Mesothelial cell of epicardium (in vitro differentiated cells): Measurements from ENCODE around the gene ENDOG. TPM values are rescaled to one million over a fixed set of nuclear protein-coding genes. Genes with fewer than 3 reads are reported as not detected.

Source experiments
- DNase-seq, 2 experiments: peaks; one replicate each; pipeline ENCODE4 v3.0.0; 2021; ENCODE audit warnings: low spot score in 2 of 2; ENCODE audit not compliant: unreplicated experiment in 2 of 2
- H3K27ac Mint-ChIP-seq: 2 replicates; pipeline ENCODE4 v1.8.0; 2021; ENCODE audit warnings: mixed read lengths
- H3K27me3 Mint-ChIP-seq: 2 replicates; pipeline ENCODE4 v1.8.0; 2021; ENCODE audit warnings: low read depth, mixed read lengths
- H3K36me3 Mint-ChIP-seq: 2 replicates; pipeline ENCODE4 v1.8.0; 2021; ENCODE audit warnings: mixed read lengths
- H3K4me1 Mint-ChIP-seq: 2 replicates; pipeline ENCODE4 v1.8.0; 2021; ENCODE audit warnings: mixed read lengths
- H3K4me3 Mint-ChIP-seq: 2 replicates; pipeline ENCODE4 v1.8.0; 2021; ENCODE audit warnings: mild to moderate bottlenecking, moderate library complexity, mixed read lengths
- H3K9me3 Mint-ChIP-seq: 2 replicates; pipeline ENCODE4 v1.8.0; 2021; ENCODE audit warnings: mixed read lengths
- CTCF ChIP-seq: fragments of 200-600 bp; sonication (generic); IDR thresholded peaks from one replicate; pipeline ENCODE4 v1.5.0; 2021; ENCODE audit warnings: antibody characterized with exemption; ENCODE audit not compliant: unreplicated experiment
- total RNA-seq: library from RNA; stranded (reverse); gene quantifications from 3 replicates; pipeline ENCODE4 v1.2.1, GENCODE V29; 2021

ENDOG gene
- total RNA-seq, 1 donor from 2014 or later: 9.8 TPM

GRCh38 chr9:128805661-128806060, 12.6 kb upstream of the ENDOG start:
- H3K36me3 Mint-ChIP-seq: peaks cover 21% of the 10 kb centered on the region
- no peak overlapping the region for H3K27ac Mint-ChIP-seq
- H3K4me3 Mint-ChIP-seq: no peak overlapping the region
- no peak for TF ChIP-seq CTCF
- H3K9me3 Mint-ChIP-seq: no peaks in the 10 kb centered on the region
- DNase-seq: no peak
- H3K27me3 Mint-ChIP-seq: no peaks in the 10 kb centered on the region
- H3K4me1 Mint-ChIP-seq: no peaks in the 10 kb centered on the region

- TF ChIP-seq CTCF: no peak
- H3K4me1 Mint-ChIP-seq: peaks cover 4% of the 10 kb centered on the region
- no peaks in the 10 kb centered on the region for H3K27me3 Mint-ChIP-seq
- H3K9me3 Mint-ChIP-seq: no peaks in the 10 kb centered on the region
- H3K4me3 Mint-ChIP-seq: no peak overlapping the region
- DNase-seq: no peak
- H3K36me3 Mint-ChIP-seq: peaks cover 12% of the 10 kb centered on the region
- H3K27ac Mint-ChIP-seq: no peak overlapping the region
These were observed 10.5 kb upstream of the ENDOG start for GRCh38 chr9:128807827-128808226.

GRCh38 chr9:128808543-128808942, 9.8 kb upstream of the ENDOG start:
- Mint-ChIP-seq H3K27ac (no peak overlapping the region), H3K27me3 (no peaks in the 10 kb centered on the region), H3K4me1 (peaks cover 4% of the 10 kb centered on the region), H3K4me3 (no peak overlapping the region), H3K36me3 (peaks cover 9% of the 10 kb centered on the region), H3K9me3 (no peaks in the 10 kb centered on the region)
- DNase-seq: no peak
- TF ChIP-seq CTCF: no peak

- TF ChIP-seq CTCF: no peak
- peaks cover 4% of the 10 kb centered on the region for H3K4me1 Mint-ChIP-seq
- DNase-seq: no peak
- H3K36me3 Mint-ChIP-seq: peaks cover 7% of the 10 kb centered on the region
- no peak overlapping the region for H3K4me3 Mint-ChIP-seq
- H3K9me3 Mint-ChIP-seq: no peaks in the 10 kb centered on the region
- no peaks in the 10 kb centered on the region for H3K27me3 Mint-ChIP-seq
- no peak overlapping the region for H3K27ac Mint-ChIP-seq
These were observed 9.2 kb upstream of the ENDOG start for GRCh38 chr9:128809036-128809599.

GRCh38 chr9:128809831-128810230, 8.5 kb upstream of the ENDOG start:
- no peaks in the 10 kb centered on the region for H3K9me3 Mint-ChIP-seq
- peaks cover 7% of the 10 kb centered on the region for H3K36me3 Mint-ChIP-seq
- no peaks in the 10 kb centered on the region for H3K27me3 Mint-ChIP-seq
- peaks cover 4% of the 10 kb centered on the region for H3K4me1 Mint-ChIP-seq
- no peak overlapping the region for H3K4me3 Mint-ChIP-seq
- no peak for DNase-seq
- TF ChIP-seq CTCF: no peak
- no peak overlapping the region for H3K27ac Mint-ChIP-seq

- Mint-ChIP-seq H3K9me3 (no peaks in the 10 kb centered on the region), H3K36me3 (peaks cover 5% of the 10 kb centered on the region), H3K4me3 (no peak overlapping the region), H3K27ac (peak overlapping the region; percentile 30), H3K27me3 (no peaks in the 10 kb centered on the region), H3K4me1 (peaks cover 4% of the 10 kb centered on the region)
- no peak for TF ChIP-seq CTCF
- no peak for DNase-seq
These were observed 7.4 kb upstream of the ENDOG start for GRCh38 chr9:128810873-128811272.
